Measurements from ENCODE around the gene TMEM59L.

The TMEM59L gene

GRCh38 chr19:18670312-18670711 is 57.6 kb downstream of the TMEM59L start:
- no peak for DNase-seq (ENCODE audit: low read depth)
- H3K4me3 ChIP-seq (ENCODE audit: low read depth, low read length): no peak overlapping the region
- TF ChIP-seq CTCF (IDR thresholded peaks at IDR 0.05; ENCODE audit: insufficient read depth, low read depth, low read length, missing control alignments): no peak
